Stimulated activated CD4-positive, alpha-beta T cell treated with anti-CD3 and anti-CD28 coated beads, Interleukin-15, amount 100 ng/mL, for 24 hours (primary cell): ENCODE results near the gene BCAR1.
A peak's percentile ranks its signal among the peaks of the same experiment; 100 is the strongest.
"Not testable (repeated sequence)": the region's sequence is repeated elsewhere in the genome, so short reads cannot be mapped to it uniquely, and the experiment has no call there.

Experiments used
- DNase-seq: peaks from one replicate; pipeline ENCODE4 v3.0.0-alpha.2; 2020

BCAR1 gene

GRCh38 chr16:75219088-75219487 lies 32.3 kb downstream of the BCAR1 start:
- DNase-seq, result no peak

- peak; percentile 31 for DNase-seq
These were observed 33.0 kb downstream of the BCAR1 start, which contains the start of gene CTRB1 for GRCh38 chr16:75218256-75219076. CTRB1 (plus strand) TSS chr16:75218988; CDS start chr16:75219008, 20 bp downstream.

GRCh38 chr16:75217389-75217851 lies 34.0 kb downstream of the BCAR1 start:
- DNase-seq, result no peak

- no peak for DNase-seq
These were observed 34.8 kb downstream of the BCAR1 start for GRCh38 chr16:75216576-75216975.

GRCh38 chr16:75216127-75216526 lies 35.3 kb downstream of the BCAR1 start:
- DNase-seq, result no peak

- DNase-seq, result not testable (repeated sequence)
These were observed 40.1 kb downstream of the BCAR1 start for GRCh38 chr16:75211286-75211685.

GRCh38 chr16:75209944-75210343 lies 41.5 kb downstream of the BCAR1 start:
- no peak for DNase-seq

- DNase-seq, result not testable (repeated sequence)
These were observed 41.9 kb downstream of the BCAR1 start for GRCh38 chr16:75209514-75209913.

GRCh38 chr16:75208861-75209505 lies 42.4 kb downstream of the BCAR1 start:
- no peak for DNase-seq

GRCh38 chr16:75208242-75208825 lies 43.1 kb downstream of the BCAR1 start:
- DNase-seq, result no peak

- no peak for DNase-seq
These were observed 43.6 kb downstream of the BCAR1 start for GRCh38 chr16:75207831-75208230.

GRCh38 chr16:75206749-75207451 lies 44.5 kb downstream of the BCAR1 start, which contains the start of gene CTRB2:
CTRB2 (minus strand) TSS chr16:75207161; CDS start chr16:75207141, 20 bp downstream.
- no peak for DNase-seq

GRCh38 chr16:75205961-75206748 lies 45.3 kb downstream of the BCAR1 start:
- DNase-seq, result not testable (repeated sequence)

GRCh38 chr16:75205438-75205837 lies 46.0 kb downstream of the BCAR1 start:
- DNase-seq, result not testable (repeated sequence)

GRCh38 chr16:75204905-75205304 lies 46.5 kb downstream of the BCAR1 start:
- DNase-seq, result not testable (repeated sequence)

- no peak for DNase-seq
These were observed 47.0 kb downstream of the BCAR1 start for GRCh38 chr16:75204410-75204758.

GRCh38 chr16:75203667-75204409 lies 47.6 kb downstream of the BCAR1 start:
- DNase-seq, result no peak

- DNase-seq, result no peak
These were observed 48.3 kb downstream of the BCAR1 start for GRCh38 chr16:75203096-75203495.

- no peak for DNase-seq
These were observed 49.3 kb downstream of the BCAR1 start for GRCh38 chr16:75202069-75202590.

- DNase-seq, result no peak
These were observed 53.3 kb downstream of the BCAR1 start for GRCh38 chr16:75198135-75198600.

- DNase-seq, result no peak
These were observed 53.8 kb downstream of the BCAR1 start for GRCh38 chr16:75197522-75198134.
